Activated T-cell treated with anti-CD3 and anti-CD28 coated beads, Interleukin-2, amount 50 U/mL, for 4 hours (primary cell): ENCODE results near the gene PPP1R12C. TPM values are rescaled to one million over a fixed set of nuclear protein-coding genes. Genes with fewer than 3 reads are reported as not detected.
"Not testable (repeated sequence)": the region's sequence is repeated elsewhere in the genome, so short reads cannot be mapped to it uniquely, and the experiment has no call there.

ENCODE experiments used
- ATAC-seq, 2 donors: fragments of 200-7000 bp; cut with Tn5 transposase; one replicate each; pipeline ENCODE4 v1.10.0; 2021
- DNase-seq: peaks from one replicate; pipeline ENCODE4 v3.0.0-alpha.2; 2020
- H3K27me3 Mint-ChIP-seq: one replicate; pipeline ENCODE4 v1.8.0; 2021; ENCODE audit warnings: low read depth, mixed read lengths
- H3K36me3 Mint-ChIP-seq: one replicate; pipeline ENCODE4 v1.8.0; 2022; ENCODE audit warnings: mixed read lengths; ENCODE audit not compliant: insufficient read depth
- H3K4me1 Mint-ChIP-seq: one replicate; pipeline ENCODE4 v1.8.0; 2021; ENCODE audit warnings: low read depth, mixed read lengths
- H3K4me3 Mint-ChIP-seq: one replicate; pipeline ENCODE4 v1.8.0; 2021; ENCODE audit warnings: mild to moderate bottlenecking, moderate library complexity, mixed read lengths
- H3K9me3 Mint-ChIP-seq: one replicate; pipeline ENCODE4 v1.8.0; 2021; ENCODE audit warnings: mixed read lengths
- total RNA-seq, 3 donors: library from RNA; stranded (reverse); gene quantifications; one replicate each; pipeline ENCODE4 v1.2.1, GENCODE V29; 2021

Gene PPP1R12C
- 100 to 1,000 TPM in 2 of 3 donors, 10 to 100 TPM in 1; 95.6 to 105 (median 104) TPM for total RNA-seq

GRCh38 chr19:55116859-55117662 lies at the start of gene PPP1R12C:
Gene PPP1R12C, minus strand, starts transcription at chr19:55117637. Its CDS starts 94 bp downstream, at chr19:55117543.
- Mint-ChIP-seq H3K4me3 (peak within 1 kb of the TSS; percentile 96), H3K4me1 (peaks cover 29% of the 10 kb centered on the region), H3K9me3 (no peaks in the 10 kb centered on the region), H3K27me3 (peaks cover 3% of the 10 kb centered on the region), H3K36me3 (no peaks in the 10 kb centered on the region)
- DNase-seq (no peak), ATAC-seq (peak; percentile 24 to 32)

GRCh38 chr19:55166530-55167268 lies 49.3 kb upstream of the PPP1R12C start, which contains the start of gene DNAAF3:
Gene DNAAF3, minus strand, starts transcription at chr19:55166613. Its CDS starts 200 bp downstream, at chr19:55166413.
- DNase-seq (peak; percentile 44), ATAC-seq (peak; percentile 91 to 96)
- H3K27me3 Mint-ChIP-seq = peaks cover 73% of the 10 kb centered on the region
- no peaks in the 10 kb centered on the region for H3K9me3 Mint-ChIP-seq
- H3K4me1 Mint-ChIP-seq = peaks cover 12% of the 10 kb centered on the region
- H3K4me3 Mint-ChIP-seq = peak within 1 kb of the TSS; percentile 2
- no peaks in the 10 kb centered on the region for H3K36me3 Mint-ChIP-seq

GRCh38 chr19:55165952-55166529 lies 48.6 kb upstream of the PPP1R12C start:
- Mint-ChIP-seq H3K4me3 (no peak overlapping the region), H3K36me3 (no peaks in the 10 kb centered on the region), H3K9me3 (no peaks in the 10 kb centered on the region), H3K27me3 (peaks cover 71% of the 10 kb centered on the region), H3K4me1 (peaks cover 12% of the 10 kb centered on the region)
- ATAC-seq (peak; percentile 70 to 77), DNase-seq (peak; percentile 29)

- no peaks in the 10 kb centered on the region for H3K9me3 Mint-ChIP-seq
- H3K4me1 Mint-ChIP-seq = peaks cover 11% of the 10 kb centered on the region
- ATAC-seq = no peak
- no peaks in the 10 kb centered on the region for H3K36me3 Mint-ChIP-seq
- DNase-seq = no peak
- no peak overlapping the region for H3K4me3 Mint-ChIP-seq
- peaks cover 75% of the 10 kb centered on the region for H3K27me3 Mint-ChIP-seq
These were observed 44.3 kb upstream of the PPP1R12C start for GRCh38 chr19:55161571-55162322.

GRCh38 chr19:55160986-55161365 lies 43.5 kb upstream of the PPP1R12C start:
- no peaks in the 10 kb centered on the region for H3K36me3 Mint-ChIP-seq
- DNase-seq (no peak), ATAC-seq (no peak)
- no peak overlapping the region for H3K4me3 Mint-ChIP-seq
- peaks cover 75% of the 10 kb centered on the region for H3K27me3 Mint-ChIP-seq
- H3K4me1 Mint-ChIP-seq = peaks cover 4% of the 10 kb centered on the region
- H3K9me3 Mint-ChIP-seq = no peaks in the 10 kb centered on the region

- peak; percentile 96 to 97 for ATAC-seq
- Mint-ChIP-seq H3K4me1 (peaks cover 3% of the 10 kb centered on the region), H3K36me3 (no peaks in the 10 kb centered on the region), H3K27me3 (peaks cover 71% of the 10 kb centered on the region), H3K4me3 (no peak overlapping the region), H3K9me3 (no peaks in the 10 kb centered on the region)
- peak; percentile 81 for DNase-seq
These were observed 42.9 kb upstream of the PPP1R12C start for GRCh38 chr19:55160128-55160985.

- no peaks in the 10 kb centered on the region for H3K36me3 Mint-ChIP-seq
- DNase-seq = no peak
These were observed 41.7 kb upstream of the PPP1R12C start for GRCh38 chr19:55158848-55159749.

GRCh38 chr19:55158423-55158822 lies 41.0 kb upstream of the PPP1R12C start:
- DNase-seq (no peak), ATAC-seq (no peak)
- peaks cover 56% of the 10 kb centered on the region for H3K27me3 Mint-ChIP-seq
- H3K9me3 Mint-ChIP-seq = no peaks in the 10 kb centered on the region
- H3K36me3 Mint-ChIP-seq = no peaks in the 10 kb centered on the region
- H3K4me1 Mint-ChIP-seq = peaks cover 13% of the 10 kb centered on the region
- no peak overlapping the region for H3K4me3 Mint-ChIP-seq

More at GRCh38 chr19:55158848-55159749, 41.7 kb upstream of the PPP1R12C start:
- Mint-ChIP-seq H3K4me1 (peaks cover 8% of the 10 kb centered on the region), H3K27me3 (peaks cover 62% of the 10 kb centered on the region), H3K9me3 (no peaks in the 10 kb centered on the region), H3K4me3 (no peak overlapping the region)
- no peak for ATAC-seq

GRCh38 chr19:55157064-55157908 lies 39.8 kb upstream of the PPP1R12C start, which contains the start of gene TNNI3:
Gene TNNI3, minus strand, starts transcription at chr19:55157732. Its CDS starts 143 bp downstream, at chr19:55157589.
- no peak for ATAC-seq
- Mint-ChIP-seq H3K4me1 (peaks cover 16% of the 10 kb centered on the region), H3K9me3 (peaks cover under 1% of the 10 kb centered on the region), H3K27me3 (peaks cover 50% of the 10 kb centered on the region), H3K4me3 (no peak within 1 kb of the TSS), H3K36me3 (no peaks in the 10 kb centered on the region)
- DNase-seq = no peak

- ATAC-seq = no peak
- Mint-ChIP-seq H3K4me1 (peaks cover 22% of the 10 kb centered on the region), H3K4me3 (no peak overlapping the region), H3K27me3 (peaks cover 48% of the 10 kb centered on the region), H3K9me3 (peaks cover 10% of the 10 kb centered on the region), H3K36me3 (no peaks in the 10 kb centered on the region)
- no peak for DNase-seq
These were observed 39.0 kb upstream of the PPP1R12C start for GRCh38 chr19:55156202-55157063.

GRCh38 chr19:55155784-55156183 lies 38.3 kb upstream of the PPP1R12C start:
- Mint-ChIP-seq H3K9me3 (peaks cover 11% of the 10 kb centered on the region), H3K27me3 (peaks cover 45% of the 10 kb centered on the region), H3K4me1 (peaks cover 22% of the 10 kb centered on the region)
- not testable (repeated sequence) for H3K4me3 Mint-ChIP-seq, ATAC-seq, DNase-seq, H3K36me3 Mint-ChIP-seq
